Epithelial cell of esophagus (primary cell): Measurements from ENCODE around the gene KCNJ4.

Experiments used
- DNase-seq: peaks from one replicate; pipeline ENCODE4 v3.0.0; 2010; ENCODE audit warnings: low read depth
- H3K4me3 ChIP-seq: 2 replicates; pipeline ENCODE4 v1.5.1; 2011; ENCODE audit warnings: mild to moderate bottlenecking, low read length, control low read depth
- CTCF ChIP-seq: IDR thresholded peaks from 2 replicates; pipeline ENCODE4 v1.5.1; 2011; ENCODE audit warnings: low read depth, mild to moderate bottlenecking, low read length, control low read depth, inconsistent platforms; ENCODE audit not compliant: insufficient read depth; ENCODE audit errors: missing control alignments

Gene KCNJ4

DNA sequence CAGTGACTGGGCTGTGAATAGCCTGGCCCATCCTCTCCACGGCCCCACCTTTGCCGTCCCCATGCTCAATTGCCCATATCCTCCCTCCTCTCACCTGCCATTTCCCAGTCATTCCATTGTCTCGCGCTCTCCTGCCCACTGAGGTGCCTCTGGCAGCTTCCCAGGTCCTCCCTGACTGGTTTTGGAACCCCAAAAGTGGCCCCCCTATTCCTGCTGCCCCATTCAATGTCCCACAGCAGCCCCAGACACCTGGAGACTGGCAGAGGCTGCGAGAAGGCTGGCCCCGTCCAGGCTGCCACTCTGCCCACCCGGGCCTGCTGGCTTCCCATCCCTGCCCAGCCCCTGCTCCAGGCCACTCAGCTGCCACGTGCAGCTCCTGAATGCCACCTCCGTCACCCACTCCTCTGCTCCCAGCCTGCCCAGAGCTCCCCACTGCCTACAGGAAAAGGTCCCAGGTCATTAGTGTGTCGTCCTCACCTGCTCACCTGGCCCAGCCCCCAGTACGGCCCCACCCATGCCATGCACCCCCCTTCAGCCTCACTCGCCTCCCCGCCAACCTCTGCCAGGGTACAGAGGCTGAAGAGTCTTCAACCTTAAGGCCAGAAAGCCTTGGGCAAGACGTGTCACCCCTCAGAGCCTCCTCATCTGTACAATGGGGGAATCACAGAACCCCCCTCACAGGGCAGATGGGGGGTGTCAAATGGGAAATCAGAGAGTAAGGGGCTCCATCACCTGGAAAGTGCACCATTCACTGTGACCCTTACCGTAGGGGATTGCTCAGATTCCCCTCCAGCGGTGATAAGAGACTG lies 37.5 kb downstream of the KCNJ4 start:
- no peak for TF ChIP-seq CTCF
- no peak overlapping the region for H3K4me3 ChIP-seq
- no peak for DNase-seq

GRCh38 chr22:38416621-38417251 lies 38.3 kb downstream of the KCNJ4 start:
- no peak overlapping the region for H3K4me3 ChIP-seq
- no peak for DNase-seq
- TF ChIP-seq CTCF: no peak

DNA sequence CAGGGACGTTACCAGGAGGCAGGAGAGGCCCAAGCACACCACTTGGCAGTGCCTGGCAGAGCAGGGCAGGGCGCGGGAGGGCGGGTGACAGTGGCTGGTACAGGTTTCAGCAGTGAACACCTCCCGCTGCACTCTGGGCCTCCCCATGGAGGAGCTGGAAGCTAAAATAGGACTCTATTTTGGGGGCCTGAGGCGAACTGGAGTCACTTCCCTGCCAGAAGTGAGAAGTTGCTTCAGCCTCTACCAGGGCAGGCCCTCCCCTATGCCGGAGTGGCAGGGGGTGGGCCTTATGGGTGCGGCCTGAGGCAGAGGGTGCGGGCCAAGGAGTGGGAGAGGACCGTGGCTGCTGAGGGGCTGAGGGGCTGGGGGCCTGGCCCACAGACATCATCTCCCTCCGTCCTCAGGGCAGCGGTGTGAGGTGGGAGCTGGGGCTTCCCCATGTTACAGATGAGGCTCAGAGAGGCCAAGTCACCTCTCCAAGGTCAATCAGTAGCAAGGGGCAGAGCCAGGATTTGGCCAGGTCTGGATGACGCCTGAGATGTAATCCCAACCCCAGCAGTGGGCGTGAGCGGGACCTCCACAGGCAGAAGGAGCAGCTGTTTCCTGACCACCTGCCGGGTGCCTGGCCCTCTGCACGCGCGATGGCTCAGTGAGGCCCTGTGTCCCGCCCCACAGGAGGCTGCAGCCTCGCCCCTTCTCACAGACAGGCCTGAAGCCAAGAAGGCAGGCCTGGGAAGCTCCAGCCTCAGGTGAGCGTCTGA lies 39.3 kb downstream of the KCNJ4 start:
- DNase-seq: no peak
- TF ChIP-seq CTCF: no peak
- no peak overlapping the region for H3K4me3 ChIP-seq

GRCh38 chr22:38415046-38415445 lies 40.0 kb downstream of the KCNJ4 start:
- H3K4me3 ChIP-seq: no peak overlapping the region
- no peak for DNase-seq
- TF ChIP-seq CTCF: no peak

DNA sequence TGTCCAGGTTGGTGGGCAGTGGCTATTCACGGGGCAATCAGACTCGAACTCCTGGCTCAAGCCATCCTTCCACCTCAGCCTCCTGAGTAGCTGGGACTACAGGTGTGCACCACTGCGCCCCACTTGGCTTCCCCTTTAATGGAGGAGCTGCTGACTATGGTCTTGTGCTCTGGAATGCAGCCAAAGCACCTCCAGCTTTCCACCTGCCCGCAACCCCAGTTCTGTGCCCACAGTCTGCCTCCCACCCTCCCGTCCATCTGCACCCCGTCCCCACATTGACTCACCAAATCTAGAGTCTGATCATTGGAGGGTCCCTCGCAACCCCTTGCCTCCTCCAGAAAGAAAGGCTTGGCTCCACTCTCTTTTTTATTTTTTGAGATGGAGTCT lies 41.0 kb downstream of the KCNJ4 start:
- no peak for TF ChIP-seq CTCF
- no peak for DNase-seq
- H3K4me3 ChIP-seq: no peak overlapping the region

- TF ChIP-seq CTCF: no peak
- DNase-seq: no peak
- no peak overlapping the region for H3K4me3 ChIP-seq
These were observed 41.7 kb downstream of the KCNJ4 start for GRCh38 chr22:38413085-38414008.
